ENCODE data around the gene GULP1. TPM values are rescaled to one million over a fixed set of nuclear protein-coding genes. Genes with fewer than 3 reads are reported as not detected.
A peak's percentile ranks its signal among the peaks of the same experiment; 100 is the strongest.

Gene GULP1
- total and polyA plus RNA-seq, 2 of the 13 experiments (the other 11 are each of a cell fraction or from before 2014, with no cell fraction given): 0.15 TPM; not detected in 1

GRCh38 chr2:188267776-188268175, 23.9 kb upstream of the GULP1 start:
- intact Hi-C loops (cut with micrococcal nuclease; ENCODE audit: unreplicated experiment) (no loop called here), in situ Hi-C loops (cut with HindIII; ENCODE audit: extremely low pct_ligation_motif_present, low pct_unique_long_range_greater_than_20kb) (no loop called here)
- DNase-seq (ENCODE audit: low spot score) (no peak), FAIRE-seq (no peak), ATAC-seq (no peak)
- Histone ChIP-seq H3K9ac (ENCODE audit: insufficient read depth, low read depth, low read length) (no peak overlapping the region), H3K4me2 (ENCODE audit: low read depth, low read length) (no peak overlapping the region), H3K27ac (ENCODE audit: extremely low read length, insufficient read depth, low read length) (no peak overlapping the region), H3K9me3 (ENCODE audit: low read length) (no peaks in the 10 kb centered on the region), H3K79me2 (ENCODE audit: insufficient read depth, low read length) (no peaks in the 10 kb centered on the region), H2AFZ (ENCODE audit: low read length) (no peak overlapping the region), H3K27me3 (ENCODE audit: control insufficient read depth in 1 of 2, insufficient read depth in 2 of 2, low read length in 2 of 2) (no peaks in the 10 kb centered on the region), H4K20me1 (ENCODE audit: insufficient read depth, low read length) (no peaks in the 10 kb centered on the region), H3K4me1 (ENCODE audit: insufficient read depth, low read length) (no peaks in the 10 kb centered on the region), H3K36me3 (replicated peaks in 1 of 2; ENCODE audit: control insufficient read depth in 1 of 2, insufficient read depth in 2 of 2, low read length in 2 of 2) (no peaks in the 10 kb centered on the region), H3K4me3 (replicated peaks in 1 of 3; ENCODE audit: insufficient read depth in 1 of 3, low read depth in 2 of 3, low read length in 3 of 3) (no peak overlapping the region)
- POLR2A ChIA-PET: no interaction called here
- TF ChIP-seq SOX5 (CRISPR knock-in tag; IDR thresholded peaks at IDR 0.05; ENCODE audit: borderline replicate concordance): no peak
- no peak for TF ChIP-seq ZNF407 (CRISPR knock-in tag; IDR thresholded peaks at IDR 0.05; ENCODE audit: not compliant biosample characterization)
- no peak for TF ChIP-seq NR2F2 (IDR thresholded peaks at IDR 0.05; ENCODE audit: borderline replicate concordance, low read depth)
- TF ChIP-seq MAFK (conservative IDR thresholded peaks at IDR 0.05 in 1 of 2, IDR thresholded peaks at IDR 0.05 in 1 of 2; ENCODE audit: low read length in 2 of 2): peak; percentile 23 to 68; a peak in 2 of 4 replicates
- TF ChIP-seq SNAPC2 (CRISPR knock-in tag; IDR thresholded peaks at IDR 0.05): no peak
- TF ChIP-seq ZNF138 (CRISPR knock-in tag; IDR thresholded peaks at IDR 0.05; ENCODE audit: low read depth): no peak
- TF ChIP-seq NRL (CRISPR knock-in tag; IDR thresholded peaks at IDR 0.05; ENCODE audit: borderline replicate concordance): no peak
- no peak for TF ChIP-seq ZBTB7A (CRISPR knock-in tag; IDR thresholded peaks at IDR 0.05)
- no peak for TF ChIP-seq ETV5 (CRISPR knock-in tag; IDR thresholded peaks at IDR 0.05; ENCODE audit: borderline replicate concordance)
- peak; percentile 26; the same call in 1 of the 2 replicates for TF ChIP-seq MAFF (IDR thresholded peaks at IDR 0.05; ENCODE audit: low read depth, low read length)
- no peak for TF ChIP-seq POLR2AphosphoS5 (IDR thresholded peaks at IDR 0.05; ENCODE audit: low read depth, low read length)
- no peak for TF ChIP-seq SPEN (CRISPR knock-in tag; IDR thresholded peaks at IDR 0.05; ENCODE audit: low read depth)
- no peak for TF ChIP-seq CHD2 (IDR thresholded peaks at IDR 0.05; ENCODE audit: low read depth, low read length)
- TF ChIP-seq IRX3 (CRISPR knock-in tag; IDR thresholded peaks at IDR 0.05; ENCODE audit: borderline replicate concordance, low read depth): no peak
- 12% methylated on average over 2 of the region's 2 CpGs for WGBS (ENCODE audit: low lambda C conversion rate)
- BruUV-seq (replicated peaks): no TSS peak
- CTCF ChIA-PET (ENCODE audit: low intra/inter-chr PET ratio, low total read pairs): no interaction called here

Measured in HepG2 (cell line).